KMS-11 (cell line): Measurements from ENCODE around the gene LPP.

Experiments
- H2AFZ ChIP-seq: fragments of 200-600 bp; sonication (generic); 2 replicates; pipeline ENCODE4 v1.6.1; 2016; ENCODE audit warnings: antibody characterized with exemption, mixed run types, low read depth
- H3K27ac ChIP-seq: fragments of 200-600 bp; sonication (generic); 2 replicates; pipeline ENCODE4 v1.6.1; 2016; ENCODE audit warnings: mild to moderate bottlenecking, mixed run types
- H3K27me3 ChIP-seq: fragments of 200-600 bp; sonication (generic); 2 replicates; pipeline ENCODE4 v1.6.1; 2017; ENCODE audit warnings: mild to moderate bottlenecking, low read depth, mixed run types, moderate library complexity; ENCODE audit not compliant: insufficient read depth
- H3K36me3 ChIP-seq: fragments of 200-600 bp; sonication (generic); 2 replicates; pipeline ENCODE4 v1.6.1; 2017; ENCODE audit warnings: mild to moderate bottlenecking, mixed run types; ENCODE audit not compliant: insufficient read depth
- H3K4me1 ChIP-seq: fragments of 200-600 bp; sonication (generic); 2 replicates; pipeline ENCODE4 v1.6.1; 2016; ENCODE audit warnings: mild to moderate bottlenecking, low read depth, mixed run types; ENCODE audit not compliant: poor library complexity, severe bottlenecking
- H3K4me2 ChIP-seq: fragments of 200-600 bp; sonication (generic); 2 replicates; pipeline ENCODE4 v1.7.0; 2016; ENCODE audit warnings: mild to moderate bottlenecking, mixed run types
- H3K4me3 ChIP-seq: fragments of 200-600 bp; sonication (generic); IDR thresholded peaks from 2 replicates; pipeline ENCODE4 v1.6.1; 2017; ENCODE audit warnings: low read depth, low read length, mixed read lengths; ENCODE audit not compliant: insufficient read depth
- H3K79me2 ChIP-seq: fragments of 200-600 bp; sonication (generic); 2 replicates; pipeline ENCODE4 v1.6.1; 2016; ENCODE audit warnings: low read depth, mixed run types; ENCODE audit not compliant: insufficient read depth
- H3K9ac ChIP-seq: fragments of 200-600 bp; sonication (generic); 2 replicates; pipeline ENCODE4 v1.6.1; 2016; ENCODE audit warnings: mild to moderate bottlenecking, mixed run types
- H4K20me1 ChIP-seq: fragments of 200-600 bp; sonication (generic); 2 replicates; pipeline ENCODE4 v1.6.1; 2016; ENCODE audit warnings: mild to moderate bottlenecking, mixed run types; ENCODE audit not compliant: insufficient read depth
- TF ChIP-seq, protein P1 (sequence below): fragments of 200-600 bp; sonication (generic); conservative IDR thresholded peaks from 2 replicates; pipeline ENCODE4 v1.6.1; 2017; ENCODE audit warnings: low read depth, mild to moderate bottlenecking, antibody characterized with exemption, low read length, moderate library complexity, mixed read lengths

Gene LPP

DNA sequence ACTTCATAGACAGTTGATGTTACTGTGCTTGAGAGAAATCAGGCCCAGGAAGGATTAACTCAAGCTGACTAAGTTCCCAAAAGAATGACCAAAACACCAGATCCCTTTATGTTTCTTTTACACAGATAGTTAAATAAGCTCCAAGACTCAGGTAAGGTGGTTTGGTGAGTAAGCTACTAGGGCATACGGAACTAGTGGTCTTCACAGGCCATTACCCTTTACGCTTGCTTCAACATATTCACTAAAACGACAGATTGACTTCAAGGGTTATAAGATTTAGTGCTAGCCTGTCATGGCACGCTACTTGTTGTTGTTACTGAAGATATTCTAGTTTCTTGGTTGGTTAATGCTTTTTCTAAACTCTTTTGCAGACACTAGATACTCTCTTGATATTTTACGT, 369.3 kb downstream of the LPP start:
- no peaks in the 10 kb centered on the region for H4K20me1 ChIP-seq
- H3K4me2 ChIP-seq = no peak overlapping the region
- TF ChIP-seq, protein P1, sequence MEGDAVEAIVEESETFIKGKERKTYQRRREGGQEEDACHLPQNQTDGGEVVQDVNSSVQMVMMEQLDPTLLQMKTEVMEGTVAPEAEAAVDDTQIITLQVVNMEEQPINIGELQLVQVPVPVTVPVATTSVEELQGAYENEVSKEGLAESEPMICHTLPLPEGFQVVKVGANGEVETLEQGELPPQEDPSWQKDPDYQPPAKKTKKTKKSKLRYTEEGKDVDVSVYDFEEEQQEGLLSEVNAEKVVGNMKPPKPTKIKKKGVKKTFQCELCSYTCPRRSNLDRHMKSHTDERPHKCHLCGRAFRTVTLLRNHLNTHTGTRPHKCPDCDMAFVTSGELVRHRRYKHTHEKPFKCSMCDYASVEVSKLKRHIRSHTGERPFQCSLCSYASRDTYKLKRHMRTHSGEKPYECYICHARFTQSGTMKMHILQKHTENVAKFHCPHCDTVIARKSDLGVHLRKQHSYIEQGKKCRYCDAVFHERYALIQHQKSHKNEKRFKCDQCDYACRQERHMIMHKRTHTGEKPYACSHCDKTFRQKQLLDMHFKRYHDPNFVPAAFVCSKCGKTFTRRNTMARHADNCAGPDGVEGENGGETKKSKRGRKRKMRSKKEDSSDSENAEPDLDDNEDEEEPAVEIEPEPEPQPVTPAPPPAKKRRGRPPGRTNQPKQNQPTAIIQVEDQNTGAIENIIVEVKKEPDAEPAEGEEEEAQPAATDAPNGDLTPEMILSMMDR = no peak
- no peak overlapping the region for H3K27ac ChIP-seq
- no peaks in the 10 kb centered on the region for H3K4me1 ChIP-seq
- H3K4me3 ChIP-seq = no peak overlapping the region
- H3K9ac ChIP-seq = no peak overlapping the region
- H3K79me2 ChIP-seq = no peaks in the 10 kb centered on the region
- no peaks in the 10 kb centered on the region for H3K27me3 ChIP-seq
- no peaks in the 10 kb centered on the region for H3K36me3 ChIP-seq
- no peak overlapping the region for H2AFZ ChIP-seq

DNA sequence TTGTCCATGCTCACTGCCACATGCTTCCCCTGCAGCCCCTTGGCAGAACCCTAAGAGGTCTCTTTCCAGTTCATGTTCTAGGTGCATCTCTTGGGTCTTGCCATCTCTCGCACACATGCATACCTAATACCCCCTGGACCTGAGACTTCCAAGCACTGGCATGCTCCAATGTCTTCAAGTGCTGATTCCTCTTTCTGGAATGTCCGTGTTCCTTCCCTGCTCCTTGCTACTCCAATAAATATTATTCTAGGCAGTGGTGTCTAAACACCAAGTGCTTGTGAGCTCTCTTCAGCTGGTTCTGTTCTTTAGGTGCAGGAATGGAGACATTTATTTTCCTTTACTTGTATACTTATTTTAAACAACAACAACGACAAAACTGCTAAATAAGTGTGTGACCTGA, 370.1 kb downstream of the LPP start:
- Histone ChIP-seq H3K4me3 (no peak overlapping the region), H3K27me3 (no peaks in the 10 kb centered on the region), H4K20me1 (no peaks in the 10 kb centered on the region), H2AFZ (no peak overlapping the region), H3K4me2 (no peak overlapping the region), H3K9ac (no peak overlapping the region), H3K36me3 (no peaks in the 10 kb centered on the region), H3K27ac (no peak overlapping the region), H3K4me1 (no peaks in the 10 kb centered on the region), H3K79me2 (no peaks in the 10 kb centered on the region)
- TF ChIP-seq, protein P1 = no peak

DNA sequence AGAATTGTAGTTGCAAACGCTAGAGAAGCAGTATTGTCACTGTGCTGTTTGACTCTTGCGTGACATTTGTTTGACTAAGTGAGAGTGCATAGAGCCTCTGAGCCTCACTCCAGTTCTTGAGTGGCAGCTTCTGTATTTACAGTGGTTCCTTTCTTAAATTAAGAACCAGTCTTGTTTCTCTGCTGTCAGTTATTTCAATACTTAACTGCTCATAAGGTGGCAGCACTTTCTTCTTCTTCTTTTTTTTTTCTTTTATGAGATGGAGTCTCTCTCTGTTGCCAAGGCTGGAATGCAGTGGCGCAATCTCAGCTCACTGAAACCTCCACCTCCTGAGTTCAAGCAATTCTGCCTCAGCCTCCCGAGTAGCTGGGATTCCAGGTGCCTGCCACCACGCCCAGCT, 372.1 kb downstream of the LPP start:
- H3K4me2 ChIP-seq = no peak overlapping the region
- no peaks in the 10 kb centered on the region for H3K36me3 ChIP-seq
- H3K9ac ChIP-seq = no peak overlapping the region

DNA sequence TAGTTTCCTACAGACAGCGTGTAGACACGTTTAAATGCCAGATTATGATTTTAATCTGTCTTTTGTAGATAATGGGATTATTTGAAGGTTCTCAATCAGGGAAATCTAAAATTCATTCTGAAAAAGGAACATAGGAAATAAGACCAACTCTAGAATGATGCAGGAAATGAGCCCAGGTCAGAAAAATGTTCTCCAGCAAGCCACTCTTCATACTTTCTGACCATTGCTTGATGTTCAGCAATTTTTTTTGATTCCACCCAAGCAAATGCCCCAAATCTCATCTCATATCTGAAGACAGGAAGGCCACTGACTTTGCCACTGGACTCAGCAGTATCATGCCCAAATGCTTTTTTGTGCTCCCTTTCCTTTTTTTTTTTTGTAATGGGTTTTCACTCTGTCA, 373.4 kb downstream of the LPP start:
- no peak overlapping the region for H3K4me3 ChIP-seq
- H2AFZ ChIP-seq = no peak overlapping the region
- no peaks in the 10 kb centered on the region for H3K4me1 ChIP-seq
- no peak overlapping the region for H3K27ac ChIP-seq
- H3K79me2 ChIP-seq = no peaks in the 10 kb centered on the region
- H3K4me2 ChIP-seq = no peak overlapping the region
- TF ChIP-seq, protein P1 = no peak
- H4K20me1 ChIP-seq = no peaks in the 10 kb centered on the region
- H3K27me3 ChIP-seq = no peaks in the 10 kb centered on the region
- no peak overlapping the region for H3K9ac ChIP-seq
- no peaks in the 10 kb centered on the region for H3K36me3 ChIP-seq

More for the DNA sequence above, 372.1 kb downstream of the LPP start:
- Histone ChIP-seq H3K4me3 (no peak overlapping the region), H2AFZ (no peak overlapping the region), H4K20me1 (no peaks in the 10 kb centered on the region), H3K79me2 (no peaks in the 10 kb centered on the region), H3K4me1 (no peaks in the 10 kb centered on the region), H3K27ac (no peak overlapping the region), H3K27me3 (no peaks in the 10 kb centered on the region)
- TF ChIP-seq, protein P1 = no peak
